ENCODE data around the gene HSPB9. TPM values are rescaled to one million over a fixed set of nuclear protein-coding genes. Genes with fewer than 3 reads are reported as not detected.

HSPB9 gene
- total and polyA plus RNA-seq, 2 of the 8 experiments (the other 6 are each of a cell fraction or from before 2014, with no cell fraction given): 0.27 to 0.30 TPM

GRCh38 chr17:42155614-42156045, 33.0 kb downstream of the HSPB9 start (continued):
- TF ChIP-seq CHD7 (IDR thresholded peaks at IDR 0.05; ENCODE audit: insufficient replicate concordance, low read length): no peak
- no peak for TF ChIP-seq CHD2 (IDR thresholded peaks at IDR 0.05; ENCODE audit: low read length)
- no peak for TF ChIP-seq SP2 (IDR thresholded peaks at IDR 0.05; ENCODE audit: low read length)
- TF ChIP-seq SIRT6 (IDR thresholded peaks at IDR 0.05; ENCODE audit: low read length): no peak
- no peak for TF ChIP-seq RAD21 (IDR thresholded peaks at IDR 0.05 in 1 of 2, conservative IDR thresholded peaks at IDR 0.05 in 1 of 2; ENCODE audit: low read depth in 2 of 2, low read length in 2 of 2)
- TF ChIP-seq SP1 (IDR thresholded peaks at IDR 0.05; ENCODE audit: low read depth, low read length): no peak
- no peak for TF ChIP-seq KDM5A (IDR thresholded peaks at IDR 0.05; ENCODE audit: low read length)
- no peak for TF ChIP-seq HDAC6 (IDR thresholded peaks at IDR 0.05; ENCODE audit: low read depth, low read length)
- TF ChIP-seq SAP30 (IDR thresholded peaks at IDR 0.05; ENCODE audit: insufficient read depth, insufficient replicate concordance, low read length): no peak

Measured in H1 (cell line).